Large intestine (tissue), 3 donors: ENCODE results near the gene TTC16. TPM values are rescaled to one million over a fixed set of nuclear protein-coding genes. Genes with fewer than 3 reads are reported as not detected.
A peak's percentile ranks its signal among the peaks of the same experiment; 100 is the strongest.

ENCODE experiments used
- DNase-seq, 2 donors: peaks; one replicate each; pipeline versions ENCODE4 v3.0.0 to v3.0.0-alpha.2; 2013
- H3K27ac ChIP-seq: one replicate; pipeline ENCODE4 v1.5.1; 2013; ENCODE audit warnings: low read length
- H3K27me3 ChIP-seq: 2 replicates; pipeline ENCODE4 v1.6.1; 2013; ENCODE audit warnings: low read length; ENCODE audit not compliant: control insufficient read depth, insufficient read depth
- H3K36me3 ChIP-seq: 2 replicates; pipeline ENCODE4 v1.6.1; 2013; ENCODE audit warnings: low read length; ENCODE audit not compliant: control insufficient read depth, insufficient read depth
- H3K4me1 ChIP-seq: one replicate; pipeline ENCODE4 v1.6.1; 2013; ENCODE audit warnings: low read length; ENCODE audit not compliant: control insufficient read depth, insufficient read depth
- H3K4me3 ChIP-seq: one replicate; pipeline ENCODE4 v1.5.1; 2013; ENCODE audit warnings: low read length
- H3K9me3 ChIP-seq: one replicate; pipeline ENCODE4 v1.6.1; 2013; ENCODE audit warnings: mild to moderate bottlenecking, low read depth, low read length, moderate library complexity; ENCODE audit not compliant: control insufficient read depth
- WGBS: methylation state at CpG from one replicate; pipeline ENCODE4 v1.1.5; 2013; ENCODE audit warnings: low lambda C conversion rate; ENCODE audit not compliant: insufficient coverage; 5-methylcytosine and 5-hydroxymethylcytosine counted together
- polyA plus RNA-seq: library from polyadenylated mRNA; unstranded; fragments of 120-200 nt; gene quantifications from one replicate; pipeline ENCODE4 v1.2.1, GENCODE V29; 2013

The TTC16 gene
- polyA plus RNA-seq, 1 donor, result 0.03 TPM

DNA sequence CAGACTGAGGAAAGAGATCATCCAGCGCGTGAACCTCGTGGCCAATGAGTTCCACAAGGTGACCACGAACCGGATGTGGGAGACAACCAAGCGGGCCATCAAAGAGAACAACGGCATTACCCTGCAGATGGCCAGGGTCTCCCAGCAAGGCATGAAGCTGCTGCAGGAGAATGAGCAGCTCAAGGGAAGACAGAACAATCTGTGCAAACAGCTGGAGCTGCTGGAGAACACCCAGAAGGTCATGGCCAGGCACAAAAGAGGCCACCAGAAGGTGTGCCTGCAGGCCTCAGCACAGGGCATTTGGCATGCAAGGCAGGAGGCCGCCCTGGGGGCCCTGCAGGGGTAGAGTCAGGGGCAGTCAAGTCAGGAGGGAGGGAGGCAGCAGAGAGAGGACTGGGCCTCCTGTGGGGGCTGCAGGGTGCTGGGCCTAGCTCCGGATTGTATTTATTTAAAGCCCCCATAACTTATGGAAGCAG lies 4.6 kb upstream of the TTC16 start:
- no peak overlapping the region for H3K27ac ChIP-seq
- DNase-seq, result no peak
- WGBS, result 73% methylated on average over 6 of the region's 9 CpGs

DNA sequence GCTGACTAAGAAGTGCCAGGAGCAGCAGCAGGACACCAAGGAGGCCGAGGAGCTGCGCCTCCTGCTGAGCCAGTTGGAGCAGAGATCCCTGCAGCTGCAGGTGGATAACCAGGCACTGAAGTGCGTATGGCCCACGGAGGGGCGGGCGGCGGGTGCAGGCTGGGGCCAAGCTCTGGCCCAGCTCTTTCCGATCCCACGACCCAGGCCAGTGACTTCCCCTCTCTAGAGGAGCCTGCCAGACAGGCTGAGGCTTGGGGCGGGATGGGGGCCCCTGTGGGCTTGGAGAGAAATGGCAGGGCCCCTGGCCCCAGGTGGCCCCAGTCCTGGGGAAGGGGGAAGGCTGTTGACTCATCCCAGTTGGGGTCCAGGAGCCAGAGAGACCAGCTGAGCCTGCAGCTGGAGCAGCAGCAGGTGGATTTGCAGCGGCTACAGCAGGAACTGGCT lies 4.0 kb upstream of the TTC16 start:
- WGBS, result no CpG with 5 or more reads among the region's 11 CpGs
- no peak overlapping the region for H3K4me3 ChIP-seq
- no peaks in the 10 kb centered on the region for H3K36me3 ChIP-seq
- no peak overlapping the region for H3K27ac ChIP-seq
- peaks cover 13% of the 10 kb centered on the region for H3K4me1 ChIP-seq
- no peaks in the 10 kb centered on the region for H3K9me3 ChIP-seq
- no peak for DNase-seq
- no peaks in the 10 kb centered on the region for H3K27me3 ChIP-seq

More for the DNA sequence above, 4.6 kb upstream of the TTC16 start:
- Histone ChIP-seq H3K36me3 (no peaks in the 10 kb centered on the region), H3K27me3 (no peaks in the 10 kb centered on the region), H3K4me1 (peaks cover 13% of the 10 kb centered on the region), H3K4me3 (no peak overlapping the region), H3K9me3 (no peaks in the 10 kb centered on the region)

DNA sequence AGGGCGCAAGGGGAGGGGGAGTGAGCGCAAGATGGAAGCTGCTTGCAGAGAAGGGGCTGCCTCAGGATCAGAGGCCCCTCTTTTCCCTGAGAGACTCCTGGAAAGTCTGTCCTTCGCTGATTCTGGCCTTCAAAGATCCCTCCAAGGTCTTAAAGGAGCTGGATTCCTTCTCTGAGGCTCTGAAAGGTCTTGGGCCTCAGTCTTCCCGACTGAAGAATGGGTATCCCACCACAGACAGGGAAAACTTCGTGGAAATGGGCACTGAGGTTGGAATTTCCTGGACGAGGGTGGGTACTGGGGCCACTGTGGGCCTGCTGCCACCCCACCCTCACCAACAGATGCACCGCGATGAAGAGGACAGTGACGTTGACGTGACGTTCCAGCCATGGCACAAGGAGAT lies 3.5 kb upstream of the TTC16 start:
- WGBS, result no CpG with 5 or more reads among the region's 11 CpGs
- no peak overlapping the region for H3K27ac ChIP-seq
- DNase-seq, result no peak
- H3K4me1 ChIP-seq, result peaks cover 9% of the 10 kb centered on the region
- no peak overlapping the region for H3K4me3 ChIP-seq
- no peaks in the 10 kb centered on the region for H3K27me3 ChIP-seq
- no peaks in the 10 kb centered on the region for H3K9me3 ChIP-seq
- no peaks in the 10 kb centered on the region for H3K36me3 ChIP-seq

DNA sequence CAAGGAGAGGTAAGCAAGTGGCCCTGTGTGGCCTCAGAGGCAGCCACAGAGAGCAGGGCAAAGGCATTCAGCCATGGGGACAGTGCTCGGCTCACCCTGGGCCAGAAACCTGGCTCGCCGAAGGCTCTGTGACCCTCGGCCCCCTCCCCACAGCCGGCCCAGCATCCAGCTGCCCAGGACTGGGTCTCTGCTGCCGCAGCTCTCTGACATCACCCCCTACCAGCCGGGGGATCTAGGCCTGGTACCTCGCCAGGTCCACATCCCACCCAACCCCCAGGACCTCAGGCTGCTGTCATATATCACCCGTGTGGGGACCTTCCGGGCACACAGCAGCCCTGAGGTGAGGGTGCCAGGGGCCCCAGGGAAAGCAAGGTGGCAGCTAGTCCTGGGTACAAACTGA lies 3.0 kb upstream of the TTC16 start:
- no peaks in the 10 kb centered on the region for H3K9me3 ChIP-seq
- no peaks in the 10 kb centered on the region for H3K36me3 ChIP-seq
- H3K4me1 ChIP-seq, result peaks cover 9% of the 10 kb centered on the region
- no CpG with 5 or more reads among the region's 10 CpGs for WGBS
- H3K27me3 ChIP-seq, result no peaks in the 10 kb centered on the region
- DNase-seq, result no peak
- no peak overlapping the region for H3K4me3 ChIP-seq
- H3K27ac ChIP-seq, result no peak overlapping the region

DNA sequence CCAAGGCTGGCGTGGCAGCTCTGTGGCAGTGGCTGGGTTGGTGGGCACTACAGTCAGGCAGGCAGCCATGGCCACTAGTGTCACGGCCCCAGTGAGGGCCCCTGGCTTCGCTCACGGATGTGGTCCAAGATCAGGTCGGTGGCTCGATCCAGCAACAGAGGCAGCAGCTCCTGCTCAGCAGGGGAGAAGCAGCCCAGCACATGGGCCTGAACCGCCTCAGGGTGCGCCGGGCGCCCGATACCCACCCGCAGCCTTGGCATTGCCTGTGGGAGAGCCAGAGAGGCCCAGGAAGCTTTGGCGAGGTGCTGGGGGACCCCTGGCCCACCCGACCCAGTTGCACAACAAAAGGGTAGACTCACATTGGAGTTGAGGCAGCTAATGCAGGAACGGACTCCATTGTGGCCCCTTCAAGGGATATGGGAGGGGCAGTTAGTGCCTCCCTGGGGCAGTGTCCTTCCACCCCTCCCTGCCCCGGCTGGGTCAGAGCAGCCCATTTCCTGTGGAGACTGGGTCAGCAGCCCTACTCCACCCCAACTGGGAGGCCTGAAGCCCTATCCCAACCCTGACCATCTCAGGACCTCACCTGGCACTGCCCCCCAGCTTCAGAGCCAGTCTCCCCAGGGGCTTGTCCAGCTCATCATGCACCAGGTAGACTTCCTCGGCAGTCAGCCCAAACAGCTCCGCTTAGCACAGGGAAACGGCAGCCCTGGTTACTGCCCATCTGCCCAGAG lies 1.7 kb upstream of the TTC16 start:
- Histone ChIP-seq H3K36me3 (no peaks in the 10 kb centered on the region), H3K27ac (no peak overlapping the region), H3K27me3 (no peaks in the 10 kb centered on the region), H3K4me1 (peaks cover 9% of the 10 kb centered on the region), H3K9me3 (no peaks in the 10 kb centered on the region), H3K4me3 (no peak overlapping the region)
- no peak for DNase-seq
- no CpG with 5 or more reads among the region's 19 CpGs for WGBS

DNA sequence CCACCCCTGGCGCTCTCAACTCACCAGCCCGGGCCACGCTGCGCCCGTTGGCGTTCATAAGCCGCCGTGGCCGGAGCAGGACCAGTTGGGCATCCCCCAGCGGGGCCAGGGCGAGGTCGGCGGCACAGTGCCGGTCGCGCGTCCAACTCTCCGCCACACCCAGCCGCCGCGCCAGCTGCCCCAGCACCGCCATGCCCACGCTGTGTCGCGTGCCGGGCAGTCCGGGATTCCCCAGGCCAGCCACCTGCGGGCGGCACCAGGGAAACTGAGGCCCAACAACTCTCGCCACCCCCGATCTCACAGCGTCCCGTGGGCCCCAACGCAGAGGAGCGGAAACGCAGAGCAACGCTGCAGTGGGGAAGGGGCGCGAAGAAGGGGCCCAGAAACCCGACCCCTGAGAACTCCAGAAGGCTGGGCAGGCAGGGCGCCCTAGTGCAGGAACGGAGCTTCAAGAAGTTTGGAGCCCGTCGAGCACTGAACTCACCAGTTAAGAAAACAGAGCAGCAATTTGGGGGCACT lies 869 bp upstream of the TTC16 start:
- Histone ChIP-seq H3K9me3 (no peaks in the 10 kb centered on the region), H3K4me3 (peak overlapping the region; percentile 95), H3K27me3 (no peaks in the 10 kb centered on the region), H3K27ac (no peak overlapping the region), H3K36me3 (no peaks in the 10 kb centered on the region), H3K4me1 (peaks cover 9% of the 10 kb centered on the region)
- no peak for DNase-seq
- WGBS, result no CpG with 5 or more reads among the region's 44 CpGs

DNA sequence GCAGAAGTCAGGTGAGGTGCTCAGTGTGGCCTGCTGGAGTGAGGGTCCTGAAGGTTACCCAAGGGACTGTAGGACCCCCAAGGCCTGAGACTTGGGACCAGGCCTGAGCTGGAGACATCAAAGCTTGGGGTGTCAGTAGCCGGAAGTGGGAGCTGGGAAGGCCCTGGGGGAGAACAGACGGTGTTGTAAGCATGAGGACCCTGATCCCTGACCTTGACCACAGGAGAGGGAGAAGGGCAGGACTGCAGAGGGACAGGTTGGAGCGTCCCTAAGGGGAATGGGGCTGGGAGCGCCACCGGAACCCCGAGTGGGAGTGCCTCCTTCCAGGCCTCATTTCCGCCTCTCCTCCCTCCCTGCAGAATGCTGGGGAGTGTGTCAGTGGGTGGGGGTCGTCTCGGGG lies 533 bp downstream of the TTC16 start:
- DNase-seq, result no peak
- peaks cover 9% of the 10 kb centered on the region for H3K4me1 ChIP-seq
- H3K36me3 ChIP-seq, result no peaks in the 10 kb centered on the region
- no peak overlapping the region for H3K4me3 ChIP-seq
- H3K27me3 ChIP-seq, result no peaks in the 10 kb centered on the region
- no peak overlapping the region for H3K27ac ChIP-seq
- H3K9me3 ChIP-seq, result no peaks in the 10 kb centered on the region
- no CpG with 5 or more reads among the region's 9 CpGs for WGBS

DNA sequence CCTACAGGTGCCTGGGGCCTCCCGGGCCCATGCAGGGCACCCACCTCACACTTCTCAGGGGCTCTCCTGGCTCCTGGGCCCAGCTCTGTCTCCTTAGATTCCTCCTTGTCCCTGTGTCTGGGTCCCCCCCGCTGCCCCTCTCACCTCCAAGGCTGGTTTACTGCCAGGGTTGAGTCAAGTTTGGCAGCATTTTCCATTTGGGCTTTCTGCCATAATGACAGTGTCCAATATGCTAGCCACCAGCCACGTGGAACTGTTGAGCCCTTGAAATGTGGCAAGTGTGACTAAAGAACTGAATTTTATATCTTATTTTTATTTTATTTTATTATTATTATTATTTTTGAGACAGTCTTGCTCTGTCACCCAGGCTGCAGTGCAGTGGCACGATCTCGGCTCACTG lies 1.9 kb downstream of the TTC16 start:
- Histone ChIP-seq H3K27ac (no peak overlapping the region), H3K4me3 (no peak overlapping the region), H3K36me3 (no peaks in the 10 kb centered on the region), H3K9me3 (no peaks in the 10 kb centered on the region), H3K4me1 (peaks cover 9% of the 10 kb centered on the region), H3K27me3 (no peaks in the 10 kb centered on the region)
- 94% methylated on average over 3 of the region's 5 CpGs for whole genome bisulfite sequencing
- DNase-seq, result no peak

DNA sequence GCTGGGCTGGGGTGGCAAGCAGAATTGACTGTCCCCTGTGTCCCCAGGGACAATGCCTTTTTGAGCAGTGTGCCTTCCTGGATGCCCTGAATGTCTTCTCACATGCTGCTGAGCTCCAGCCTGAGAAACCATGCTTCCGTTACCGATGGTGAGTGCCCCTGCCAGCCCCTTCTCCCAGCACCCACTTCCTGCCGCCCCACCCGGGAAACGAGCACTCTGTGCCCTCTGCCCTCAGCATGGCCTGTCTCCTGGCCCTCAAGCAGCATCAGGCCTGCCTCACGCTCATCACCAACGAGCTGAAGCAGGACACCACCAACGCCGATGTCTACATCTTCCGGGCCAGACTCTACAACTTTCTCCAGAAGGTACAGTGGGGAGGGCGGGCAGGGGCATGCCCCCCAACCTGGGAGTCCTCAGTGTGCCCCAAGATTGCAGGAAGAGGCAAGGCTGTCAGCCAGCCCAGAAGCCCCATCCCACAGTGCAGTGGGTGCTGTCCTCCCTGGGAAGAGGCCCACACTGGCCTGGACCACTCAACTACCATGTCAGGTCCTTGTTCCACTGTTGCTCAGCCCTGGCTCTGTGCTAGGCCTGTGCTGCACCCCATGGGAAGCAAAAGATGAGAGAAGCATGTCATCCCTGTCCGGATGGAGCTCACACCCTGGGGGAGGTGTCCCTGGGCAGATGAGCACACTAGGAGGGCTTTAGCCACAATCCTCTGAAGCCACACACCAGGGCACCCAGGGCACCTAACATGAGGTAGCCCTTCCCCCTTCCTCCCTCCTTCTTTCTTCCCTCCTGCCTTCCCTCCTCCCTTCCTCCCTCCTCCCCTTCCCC lies 4.4 kb downstream of the TTC16 start:
- no peak overlapping the region for H3K27ac ChIP-seq
- H3K36me3 ChIP-seq, result no peaks in the 10 kb centered on the region
- no peak overlapping the region for H3K4me3 ChIP-seq
- WGBS, result no CpG with 5 or more reads among the region's 12 CpGs
- H3K9me3 ChIP-seq, result peaks cover 3% of the 10 kb centered on the region
- no peak for DNase-seq
- H3K4me1 ChIP-seq, result peaks cover 4% of the 10 kb centered on the region
- H3K27me3 ChIP-seq, result no peaks in the 10 kb centered on the region

DNA sequence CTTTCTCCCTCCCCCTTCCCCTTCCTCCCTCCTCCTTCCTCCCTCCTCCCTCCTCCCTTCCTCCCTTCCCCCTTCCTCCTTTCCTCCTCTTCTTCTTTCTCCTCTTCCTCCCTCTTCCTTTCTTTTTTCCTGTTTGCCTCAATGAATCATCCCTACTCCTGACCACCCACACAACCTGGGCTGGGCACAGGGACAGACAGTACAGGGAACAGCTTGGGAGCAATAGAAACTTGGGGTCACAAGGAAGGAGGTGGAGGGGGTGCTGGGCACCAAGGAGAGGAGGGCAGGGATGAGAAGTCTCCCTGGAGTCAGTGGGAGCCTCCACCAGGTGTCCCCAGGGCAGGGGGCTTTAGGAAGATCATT lies 5.0 kb downstream of the TTC16 start:
- no peak for DNase-seq
- H3K36me3 ChIP-seq, result no peaks in the 10 kb centered on the region

More for the DNA sequence above, 5.0 kb downstream of the TTC16 start:
- Histone ChIP-seq H3K4me1 (peaks cover 4% of the 10 kb centered on the region), H3K27ac (no peak overlapping the region), H3K27me3 (no peaks in the 10 kb centered on the region), H3K4me3 (no peak overlapping the region), H3K9me3 (peaks cover 3% of the 10 kb centered on the region)
